ENCODE data around the gene CRY2. TPM values are rescaled to one million over a fixed set of nuclear protein-coding genes. Genes with fewer than 3 reads are reported as not detected.

The CRY2 gene
- polyA plus RNA-seq, 1 donor (not counting 4 experiments of a cell fraction or from before 2014, with no cell fraction given) = 7.9 TPM

DNA sequence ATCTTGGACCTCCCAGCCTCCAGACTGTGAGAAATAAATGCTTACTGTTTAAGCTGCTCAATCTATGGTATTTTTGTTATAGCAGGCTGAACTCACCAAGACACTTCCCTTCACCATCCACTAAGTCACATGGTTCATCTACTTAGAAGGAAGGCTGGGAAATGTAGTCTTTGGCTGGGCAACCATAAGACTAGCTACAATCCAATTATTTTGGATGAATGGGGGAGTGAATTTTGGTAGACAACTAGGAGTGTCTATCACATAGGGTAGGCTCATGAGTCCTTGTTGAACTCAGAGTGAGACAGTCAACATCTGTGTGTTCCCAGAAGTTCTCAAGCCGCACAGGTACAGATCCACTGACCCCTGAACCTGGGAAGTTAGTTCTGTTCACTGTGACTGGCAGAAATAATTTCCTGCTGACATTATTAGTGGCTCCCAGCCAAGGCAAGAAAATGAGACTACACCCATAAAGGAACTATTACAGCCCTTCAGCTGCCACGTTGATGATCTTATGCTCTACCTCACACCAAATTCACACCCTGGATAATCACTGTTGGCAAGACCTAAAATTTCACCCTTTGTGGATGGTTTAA lies 45.5 kb upstream of the CRY2 start:
- H3K4me3 ChIP-seq (ENCODE audit: control insufficient read depth in 2 of 3, extremely low read depth in 1 of 3, insufficient read depth in 2 of 3, low read depth in 1 of 3, low read length in 3 of 3) = no peak overlapping the region
- H4K20me1 ChIP-seq (ENCODE audit: control insufficient read depth, extremely low read depth, insufficient read depth, low read length) = no peaks in the 10 kb centered on the region
- peaks cover 0 to 5% of the 10 kb centered on the region in 2 experiments for H3K36me3 ChIP-seq (ENCODE audit: control insufficient read depth in 2 of 2, extremely low read depth in 1 of 2, insufficient read depth in 2 of 2, low read length in 2 of 2)
- TF ChIP-seq, protein P1, sequence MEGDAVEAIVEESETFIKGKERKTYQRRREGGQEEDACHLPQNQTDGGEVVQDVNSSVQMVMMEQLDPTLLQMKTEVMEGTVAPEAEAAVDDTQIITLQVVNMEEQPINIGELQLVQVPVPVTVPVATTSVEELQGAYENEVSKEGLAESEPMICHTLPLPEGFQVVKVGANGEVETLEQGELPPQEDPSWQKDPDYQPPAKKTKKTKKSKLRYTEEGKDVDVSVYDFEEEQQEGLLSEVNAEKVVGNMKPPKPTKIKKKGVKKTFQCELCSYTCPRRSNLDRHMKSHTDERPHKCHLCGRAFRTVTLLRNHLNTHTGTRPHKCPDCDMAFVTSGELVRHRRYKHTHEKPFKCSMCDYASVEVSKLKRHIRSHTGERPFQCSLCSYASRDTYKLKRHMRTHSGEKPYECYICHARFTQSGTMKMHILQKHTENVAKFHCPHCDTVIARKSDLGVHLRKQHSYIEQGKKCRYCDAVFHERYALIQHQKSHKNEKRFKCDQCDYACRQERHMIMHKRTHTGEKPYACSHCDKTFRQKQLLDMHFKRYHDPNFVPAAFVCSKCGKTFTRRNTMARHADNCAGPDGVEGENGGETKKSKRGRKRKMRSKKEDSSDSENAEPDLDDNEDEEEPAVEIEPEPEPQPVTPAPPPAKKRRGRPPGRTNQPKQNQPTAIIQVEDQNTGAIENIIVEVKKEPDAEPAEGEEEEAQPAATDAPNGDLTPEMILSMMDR (optimal IDR thresholded peaks at IDR 0.05 in 1 of 3, IDR thresholded peaks at IDR 0.05 in 1 of 3, conservative IDR thresholded peaks at IDR 0.05 in 1 of 3; ENCODE audit: extremely low read depth in 1 of 3, insufficient read depth in 2 of 3, low read length in 3 of 3) = no peak
- TF ChIP-seq EZH2 (IDR thresholded peaks at IDR 0.05; ENCODE audit: low read length) = no peak
- peaks cover 16% of the 10 kb centered on the region for H3K79me2 ChIP-seq (ENCODE audit: control insufficient read depth, insufficient read depth, low read length)
- H3K9ac ChIP-seq (ENCODE audit: control insufficient read depth, extremely low read depth, insufficient read depth, low read length) = no peak overlapping the region
- no peak overlapping the region for H2AFZ ChIP-seq (ENCODE audit: control insufficient read depth, low read length)
- peaks cover 14% of the 10 kb centered on the region for H3K4me1 ChIP-seq (ENCODE audit: control insufficient read depth, extremely low read depth, insufficient read depth, low read length)
- no peaks in the 10 kb centered on the region for H3K27me3 ChIP-seq (ENCODE audit: control insufficient read depth, extremely low read depth, insufficient read depth, low read length)
- no peak overlapping the region for H3K4me2 ChIP-seq (ENCODE audit: control insufficient read depth, extremely low read depth, insufficient read depth, low read depth, low read length)
- H3K9me1 ChIP-seq (ENCODE audit: control insufficient read depth, extremely low read depth, insufficient read depth, low read length) = no peaks in the 10 kb centered on the region
- H3K9me3 ChIP-seq (ENCODE audit: control insufficient read depth, low read depth, low read length) = no peaks in the 10 kb centered on the region
- no peak for FAIRE-seq
- dilution Hi-C loops (cut with MboI; ENCODE audit: extremely low pct_ligation_motif_present, low sequenced_read_pairs) = no loop called here
- H3K27ac ChIP-seq (ENCODE audit: control insufficient read depth, insufficient read depth, low read length) = no peak overlapping the region
- DNase-seq (ENCODE audit: low read depth, low spot score) = no peak

DNA sequence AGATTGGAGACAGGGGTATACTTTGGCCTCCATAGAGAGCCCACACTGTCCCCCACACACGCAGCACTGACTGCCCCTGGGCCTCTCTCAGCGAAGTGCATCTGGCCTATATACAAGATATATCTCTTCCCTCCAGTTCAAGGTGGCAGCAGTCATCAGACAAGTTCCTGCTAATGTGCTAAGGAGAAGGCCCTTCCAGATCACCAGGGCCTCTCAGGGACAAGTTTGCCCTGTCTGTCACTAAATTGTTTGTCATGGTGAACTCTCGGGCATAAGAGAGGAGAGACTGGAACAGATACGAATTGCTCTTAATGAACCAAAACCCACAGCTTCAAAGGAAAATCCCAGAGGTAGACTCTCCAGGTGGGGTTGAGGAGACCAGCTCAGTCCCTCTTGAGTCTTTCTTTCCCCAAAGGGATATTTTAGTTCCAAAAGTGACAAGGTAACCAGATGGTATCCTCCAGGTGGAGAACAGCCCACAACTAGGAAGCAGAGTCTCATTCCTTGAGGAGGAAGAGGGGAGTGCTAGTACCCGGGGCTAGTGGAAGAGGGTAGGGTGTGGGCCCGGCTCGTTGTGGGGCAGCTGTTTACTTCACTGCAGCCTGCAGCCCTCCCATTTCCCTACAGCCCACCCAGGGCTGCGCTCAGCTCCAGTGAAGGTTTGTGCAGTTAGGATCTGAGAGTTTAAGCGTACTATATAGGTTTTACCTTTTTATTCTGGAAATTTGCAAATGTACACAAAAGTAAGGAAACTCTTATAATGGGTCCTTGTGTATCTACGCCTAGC lies 44.6 kb upstream of the CRY2 start:
- TF ChIP-seq, protein P1 (optimal IDR thresholded peaks at IDR 0.05 in 1 of 3, IDR thresholded peaks at IDR 0.05 in 1 of 3, conservative IDR thresholded peaks at IDR 0.05 in 1 of 3; ENCODE audit: extremely low read depth in 1 of 3, insufficient read depth in 2 of 3, low read length in 3 of 3) = no peak
- TF ChIP-seq EZH2 (IDR thresholded peaks at IDR 0.05; ENCODE audit: low read length) = no peak
- Histone ChIP-seq H3K27me3 (ENCODE audit: control insufficient read depth, extremely low read depth, insufficient read depth, low read length) (no peaks in the 10 kb centered on the region), H2AFZ (ENCODE audit: control insufficient read depth, low read length) (no peak overlapping the region), H3K4me1 (ENCODE audit: control insufficient read depth, extremely low read depth, insufficient read depth, low read length) (peaks cover 23% of the 10 kb centered on the region), H3K4me3 (ENCODE audit: control insufficient read depth in 2 of 3, extremely low read depth in 1 of 3, insufficient read depth in 2 of 3, low read depth in 1 of 3, low read length in 3 of 3) (no peak overlapping the region), H3K27ac (ENCODE audit: control insufficient read depth, insufficient read depth, low read length) (no peak overlapping the region), H3K9me1 (ENCODE audit: control insufficient read depth, extremely low read depth, insufficient read depth, low read length) (peaks cover 2% of the 10 kb centered on the region), H4K20me1 (ENCODE audit: control insufficient read depth, extremely low read depth, insufficient read depth, low read length) (peaks cover 4% of the 10 kb centered on the region), H3K4me2 (ENCODE audit: control insufficient read depth, extremely low read depth, insufficient read depth, low read depth, low read length) (no peak overlapping the region), H3K9me3 (ENCODE audit: control insufficient read depth, low read depth, low read length) (no peaks in the 10 kb centered on the region), H3K36me3 (ENCODE audit: control insufficient read depth in 2 of 2, extremely low read depth in 1 of 2, insufficient read depth in 2 of 2, low read length in 2 of 2) (peaks cover 2 to 10% of the 10 kb centered on the region in 2 experiments), H3K79me2 (ENCODE audit: control insufficient read depth, insufficient read depth, low read length) (peaks cover 24% of the 10 kb centered on the region), H3K9ac (ENCODE audit: control insufficient read depth, extremely low read depth, insufficient read depth, low read length) (no peak overlapping the region)
- no peak for DNase-seq (ENCODE audit: low read depth, low spot score)
- dilution Hi-C loops (cut with MboI; ENCODE audit: extremely low pct_ligation_motif_present, low sequenced_read_pairs) = no loop called here
- no peak for FAIRE-seq
